NCI-H460 (cell line): Measurements from ENCODE around the gene CLEC4M. TPM values are rescaled to one million over a fixed set of nuclear protein-coding genes. Genes with fewer than 3 reads are reported as not detected.
"Not testable (repeated sequence)": the region's sequence is repeated elsewhere in the genome, so short reads cannot be mapped to it uniquely, and the experiment has no call there.

ENCODE experiments used
- DNase-seq: peaks from one replicate; pipeline ENCODE4 v3.0.0-alpha.2; 2016; ENCODE audit warnings: low read depth; ENCODE audit errors: extremely low read depth
- total RNA-seq: library from RNA; depleted of rRNA; stranded (reverse); fragments of >200 nt; shearing (Covaris generic); gene quantifications from 2 replicates; pipeline ENCODE4 v1.2.3, GENCODE V29; 2014

Gene CLEC4M
- total RNA-seq, 1 experiment from 2014 or later: 0.05 TPM

- no peak for DNase-seq
Measured at GRCh38 chr19:7739801-7740681, 23.0 kb upstream of the CLEC4M start.

- DNase-seq: no peak
Measured at GRCh38 chr19:7740682-7741054, 22.4 kb upstream of the CLEC4M start.

GRCh38 chr19:7742575-7742974 lies 20.5 kb upstream of the CLEC4M start:
- no peak for DNase-seq

GRCh38 chr19:7742991-7743390 lies 20.1 kb upstream of the CLEC4M start:
- DNase-seq: no peak

GRCh38 chr19:7743425-7743841 lies 19.6 kb upstream of the CLEC4M start:
- DNase-seq: no peak

- no peak for DNase-seq
Measured at GRCh38 chr19:7744199-7744786, 18.8 kb upstream of the CLEC4M start.

GRCh38 chr19:7744871-7745650 lies 18.0 kb upstream of the CLEC4M start:
- DNase-seq: no peak

- DNase-seq: not testable (repeated sequence)
Measured at GRCh38 chr19:7746306-7746705, 16.7 kb upstream of the CLEC4M start.

GRCh38 chr19:7746903-7747884 lies 15.8 kb upstream of the CLEC4M start, which contains the start of gene CD209:
TSS of gene CD209 (minus strand) at chr19:7747534. CDS start at chr19:7747511, 23 bp downstream.
- no peak for DNase-seq

GRCh38 chr19:7748171-7748570 lies 14.9 kb upstream of the CLEC4M start:
- no peak for DNase-seq

- DNase-seq: no peak
Measured at GRCh38 chr19:7748756-7749155, 14.3 kb upstream of the CLEC4M start.

GRCh38 chr19:7751157-7751783 lies 11.8 kb upstream of the CLEC4M start:
- no peak for DNase-seq

GRCh38 chr19:7756258-7756657 lies 6.8 kb upstream of the CLEC4M start:
- DNase-seq: no peak

GRCh38 chr19:7757358-7757757 lies 5.7 kb upstream of the CLEC4M start:
- DNase-seq: no peak

- no peak for DNase-seq
Measured at GRCh38 chr19:7759156-7759555, 3.9 kb upstream of the CLEC4M start.

- DNase-seq: no peak
Measured at GRCh38 chr19:7763696-7764095, 653 bp downstream of the CLEC4M start.

GRCh38 chr19:7764157-7764556 lies 1.1 kb downstream of the CLEC4M start:
- not testable (repeated sequence) for DNase-seq

GRCh38 chr19:7765043-7765442 lies 2.0 kb downstream of the CLEC4M start:
- not testable (repeated sequence) for DNase-seq

- DNase-seq: no peak
Measured at GRCh38 chr19:7766535-7766934, 3.5 kb downstream of the CLEC4M start.

GRCh38 chr19:7767487-7767886 lies 4.4 kb downstream of the CLEC4M start:
- no peak for DNase-seq
